ENCODE measurements around the gene COL15A1. TPM values are rescaled to one million over a fixed set of nuclear protein-coding genes. Genes with fewer than 3 reads are reported as not detected.

The COL15A1 gene
- total RNA-seq, 1 experiment from 2014 or later, result 0.22 TPM

- TF ChIP-seq FOXP4 (CRISPR knock-in tag; IDR thresholded peaks at IDR 0.05) (no peak), TEAD1 (CRISPR knock-in tag; IDR thresholded peaks at IDR 0.05) (no peak), ZNF671 (CRISPR knock-in tag; IDR thresholded peaks at IDR 0.05) (no peak), ZNF425 (CRISPR knock-in tag; conservative IDR thresholded peaks at IDR 0.05) (no peak), E2F4 (CRISPR knock-in tag; IDR thresholded peaks at IDR 0.05; ENCODE audit: borderline replicate concordance, low read depth) (no peak), ZMAT4 (CRISPR knock-in tag; IDR thresholded peaks at IDR 0.05) (no peak), ZNF512 (CRISPR knock-in tag; IDR thresholded peaks at IDR 0.05; ENCODE audit: borderline replicate concordance) (no peak), KAT7 (CRISPR knock-in tag; IDR thresholded peaks at IDR 0.05; ENCODE audit: borderline replicate concordance) (no peak), ESRRA (CRISPR knock-in tag; IDR thresholded peaks at IDR 0.05; ENCODE audit: borderline replicate concordance) (no peak)
Observed at GRCh38 chr9:99013550-99013949, 69.8 kb downstream of the COL15A1 start (continued).

GRCh38 chr9:99015448-99015847 lies 71.7 kb downstream of the COL15A1 start:
- CTCF ChIA-PET, result interaction anchor here (1.1 kb wide), 1 partner anchor 14 kb away, joined by 3 read pairs; no protein-coding TSS in a partner anchor
- DNase-seq (ENCODE audit: low spot score) (no peak), ATAC-seq (no peak)
- Mint-ChIP-seq H3K27ac (no peak overlapping the region), H3K4me3 (no peak overlapping the region), H3K27me3 (ENCODE audit: low read depth) (peaks cover 6% of the 10 kb centered on the region), H3K9me3 (peaks cover 57% of the 10 kb centered on the region), H3K4me1 (no peaks in the 10 kb centered on the region), H3K36me3 (peaks cover 24% of the 10 kb centered on the region)
- POLR2A ChIA-PET, result no interaction called here
- TF ChIP-seq ZNF317 (CRISPR knock-in tag; IDR thresholded peaks at IDR 0.05; ENCODE audit: borderline replicate concordance, low read depth), result no peak
- no peak for TF ChIP-seq NFATC4 (CRISPR knock-in tag; IDR thresholded peaks at IDR 0.05)
- TF ChIP-seq FOXJ3 (CRISPR knock-in tag; IDR thresholded peaks at IDR 0.05; ENCODE audit: borderline replicate concordance), result no peak
- no peak for TF ChIP-seq ARID4B (CRISPR knock-in tag; IDR thresholded peaks at IDR 0.05; ENCODE audit: borderline replicate concordance)
- TF ChIP-seq RELA (CRISPR knock-in tag; IDR thresholded peaks at IDR 0.05; ENCODE audit: borderline replicate concordance), result no peak
- no peak for TF ChIP-seq USF2 (CRISPR knock-in tag; IDR thresholded peaks at IDR 0.05)
- no peak for TF ChIP-seq FOXP1 (CRISPR knock-in tag; IDR thresholded peaks at IDR 0.05; ENCODE audit: borderline replicate concordance)
- TF ChIP-seq AR (CRISPR knock-in tag; IDR thresholded peaks at IDR 0.05), result no peak
- TF ChIP-seq PREB (CRISPR knock-in tag; IDR thresholded peaks at IDR 0.05; ENCODE audit: borderline replicate concordance), result no peak
- TF ChIP-seq KAT7 (CRISPR knock-in tag; IDR thresholded peaks at IDR 0.05; ENCODE audit: borderline replicate concordance), result no peak

Data from WTC11 (cell line).